HCT116 (cell line): ENCODE results near the gene ADK. TPM values are rescaled to one million over a fixed set of nuclear protein-coding genes. Genes with fewer than 3 reads are reported as not detected.

ENCODE experiments used
- ATAC-seq: fragments of 200-7000 bp; cut with Tn5 transposase; 2 replicates; pipeline ENCODE4 v1.9.1; 2020; ENCODE audit warnings: mild to moderate bottlenecking, moderate library complexity
- BruUV-seq: library from RNA; stranded (reverse); fragments of 400-500 nt; replicated peaks from 2 replicates; lab custom pipeline; 2021; lab: Mats Ljungman, UMichigan
- CTCF ChIA-PET: fragments of 300-600 bp; sonication (Branson Sonifier 250); formaldehyde crosslinking; loops from one replicate; lab custom pipeline; 2021; ENCODE audit warnings: antibody characterized with exemption; lab: Charles Lee
- POLR2A ChIA-PET: fragments of 300-600, 350-600 bp; sonication (Branson Sonifier 250); formaldehyde crosslinking; loops from one replicate; lab custom pipeline; 2021; ENCODE audit warnings: antibody characterized with exemption; lab: Charles Lee
- RAD21 ChIA-PET, 2 experiments: fragments of 300-600 bp; sonication (Branson Sonifier 250); formaldehyde crosslinking; loops; one replicate each; lab custom pipeline; 2023; ENCODE audit warnings: low total read pairs in 2 of 2; ENCODE audit not compliant: uncharacterized antibody in 2 of 2, unreplicated experiment in 2 of 2, low non-redundant PET in 1 of 2; lab: Charles Lee
- DNase-seq: peaks from one replicate; pipeline ENCODE4 v3.0.0-alpha.2; 2010; ENCODE audit warnings: low read depth, low spot score
- H2AFZ ChIP-seq: fragments of 200-600 bp; shearing (Covaris generic), sonication (generic); 2 replicates; pipeline ENCODE4 v1.6.1; 2017; ENCODE audit warnings: low read depth, mixed run types, mixed read lengths, antibody characterized with exemption, low read length; ENCODE audit not compliant: poor library complexity, severe bottlenecking
- H3K27ac ChIP-seq: 2 replicates; pipeline ENCODE4 v1.5.1; 2012; ENCODE audit warnings: low read depth, low read length
- H3K27me3 ChIP-seq: fragments of 200-600 bp; sonication (generic); 2 replicates; pipeline ENCODE4 v1.6.1; 2016; ENCODE audit warnings: mixed run types, low read length, mixed read lengths; ENCODE audit not compliant: insufficient read depth
- H3K36me3 ChIP-seq, 2 experiments: fragments of 200-500 bp in 1 of 2; fragments of 200-600 bp in 1 of 2; sonication (Bioruptor generic) in 1 of 2; sonication (generic) in 1 of 2; 2 replicates each; pipeline versions ENCODE4 v1.5.1 to v1.6.1; 2014 to 2016; ENCODE audit warnings: low read length in 2 of 2, inconsistent platforms in 1 of 2, mixed read lengths in 1 of 2, mixed run types in 1 of 2; ENCODE audit not compliant: insufficient read depth in 2 of 2, control insufficient read depth in 1 of 2
- H3K4me1 ChIP-seq, 2 experiments: fragments of 200-600 bp in 1 of 2; sonication (generic) in 1 of 2; 2 replicates each; pipeline versions ENCODE4 v1.5.1 to v1.6.1; 2012 to 2017; ENCODE audit warnings: low read length in 2 of 2, inconsistent platforms in 1 of 2, mild to moderate bottlenecking in 1 of 2, mixed read lengths in 1 of 2, mixed run types in 1 of 2, moderate library complexity in 1 of 2; ENCODE audit not compliant: insufficient read depth in 2 of 2, control insufficient read depth in 1 of 2
- H3K4me2 ChIP-seq: fragments of 200-600 bp; sonication (generic); 2 replicates; pipeline ENCODE4 v1.6.1; 2017; ENCODE audit warnings: mixed run types, low read length, mixed read lengths
- H3K4me3 ChIP-seq, 2 experiments: fragments of 200-600 bp in 1 of 2; sonication (generic) in 1 of 2; replicated peaks in 1 of 2; 2 replicates each; pipeline ENCODE4 v1.5.1; 2011 to 2016; ENCODE audit warnings: low read length in 2 of 2, control low read depth in 1 of 2, low read depth in 1 of 2, mild to moderate bottlenecking in 1 of 2, mixed read lengths in 1 of 2, mixed run types in 1 of 2
- H3K79me2 ChIP-seq: fragments of 200-600 bp; sonication (generic); 2 replicates; pipeline ENCODE4 v1.6.1; 2017; ENCODE audit warnings: mild to moderate bottlenecking, mixed run types, low read length, moderate library complexity, mixed read lengths; ENCODE audit not compliant: insufficient read depth
- H3K9ac ChIP-seq: fragments of 200-600 bp; sonication (generic); 2 replicates; pipeline ENCODE4 v1.6.1; 2016; ENCODE audit warnings: low read length, mixed read lengths
- H3K9me2 ChIP-seq: fragments of 200-600 bp; sonication (generic), shearing (Covaris generic); 2 replicates; pipeline ENCODE4 v1.6.1; 2017; ENCODE audit warnings: mixed run types, mild to moderate bottlenecking, moderate library complexity; ENCODE audit not compliant: insufficient read depth
- H3K9me3 ChIP-seq, 2 experiments: fragments of 200-500 bp in 1 of 2; fragments of 200-600 bp in 1 of 2; sonication (Bioruptor generic) in 1 of 2; sonication (generic) in 1 of 2; 2 replicates each; pipeline ENCODE4 v1.6.1; 2014 to 2017; ENCODE audit warnings: low read length in 2 of 2, mixed read lengths in 2 of 2, inconsistent platforms in 1 of 2, low read depth in 1 of 2, mild to moderate bottlenecking in 1 of 2, mixed run types in 1 of 2, moderate library complexity in 1 of 2; ENCODE audit not compliant: control insufficient read depth in 1 of 2, insufficient read depth in 1 of 2
- H4K20me1 ChIP-seq: fragments of 200-600 bp; sonication (generic), shearing (Covaris generic); 2 replicates; pipeline ENCODE4 v1.6.1; 2017; ENCODE audit warnings: mixed run types, mild to moderate bottlenecking, moderate library complexity; ENCODE audit not compliant: insufficient read depth
- CBX3 ChIP-seq: IDR thresholded peaks from 2 replicates; pipeline ENCODE4 v1.6.1; 2012; ENCODE audit warnings: low read depth
- CTCF ChIP-seq, 3 experiments: fragments of 200-600 bp in 1 of 3; sonication (generic) in 1 of 3; IDR thresholded peaks in 2 of 3; conservative IDR thresholded peaks in 1 of 3; 2 replicates each; pipeline ENCODE4 v1.5.1; 2012 to 2017; ENCODE audit warnings: low read depth in 2 of 3, low read length in 2 of 3, antibody characterized with exemption in 1 of 3, borderline replicate concordance in 1 of 3, control low read depth in 1 of 3, mild to moderate bottlenecking in 1 of 3, mixed read lengths in 1 of 3, mixed run types in 1 of 3, moderate library complexity in 1 of 3; ENCODE audit not compliant: insufficient read depth in 1 of 3
- EGR1 ChIP-seq: IDR thresholded peaks from 2 replicates; pipeline ENCODE4 v1.6.1; 2012; ENCODE audit warnings: low read depth
- ELF1 ChIP-seq: IDR thresholded peaks from 2 replicates; pipeline ENCODE4 v1.6.1; 2012; ENCODE audit warnings: low read depth, borderline replicate concordance
- JUND ChIP-seq: IDR thresholded peaks from 2 replicates; pipeline ENCODE4 v1.6.1; 2012
- POLR2AphosphoS5 ChIP-seq: IDR thresholded peaks from 2 replicates; pipeline ENCODE4 v1.6.1; 2011; ENCODE audit warnings: mild to moderate bottlenecking, low read depth, low read length, moderate library complexity
- RAD21 ChIP-seq: IDR thresholded peaks from 2 replicates; pipeline ENCODE4 v1.6.1; 2012; ENCODE audit warnings: low read depth, mild to moderate bottlenecking
- SIN3A ChIP-seq: IDR thresholded peaks from 2 replicates; pipeline ENCODE4 v1.6.1; 2012; ENCODE audit warnings: low read depth
- YY1 ChIP-seq: IDR thresholded peaks from 2 replicates; pipeline ENCODE4 v1.6.1; 2011; ENCODE audit warnings: low read length, low read depth, moderate library complexity, mild to moderate bottlenecking; ENCODE audit not compliant: insufficient replicate concordance; ENCODE audit errors: extremely low read depth
- ZFX ChIP-seq: fragments of 450-650 bp; IDR thresholded peaks from 2 replicates; pipeline ENCODE4 v1.6.1; 2017
- ZNF274 ChIP-seq: fragments of 200-500 bp; sonication (Bioruptor generic); IDR thresholded peaks from 2 replicates; pipeline ENCODE4 v1.6.1; 2014; ENCODE audit warnings: mild to moderate bottlenecking, low read depth, low read length, inconsistent platforms
- intact Hi-C: fragments of 100-400 bp; cut with micrococcal nuclease; formaldehyde crosslinking; loops from 2 replicates; pipeline ENCODE4 v1.10.0; 2022
- total RNA-seq: library from RNA; stranded (reverse); gene quantifications from one replicate; pipeline ENCODE4 v1.2.1, GENCODE V29; 2021; ENCODE audit not compliant: unreplicated experiment
- TF ChIP-seq, protein P1 (sequence below): IDR thresholded peaks from 2 replicates; pipeline ENCODE4 v1.6.1; 2012
- TF ChIP-seq, protein P2 (sequence below): IDR thresholded peaks from 2 replicates; pipeline ENCODE4 v1.6.1; 2011; ENCODE audit warnings: mild to moderate bottlenecking, low read length, moderate library complexity; ENCODE audit not compliant: insufficient replicate concordance; ENCODE audit errors: extremely low read depth

ADK gene
- total RNA-seq, 1 experiment from 2014 or later: 55.0 TPM

DNA sequence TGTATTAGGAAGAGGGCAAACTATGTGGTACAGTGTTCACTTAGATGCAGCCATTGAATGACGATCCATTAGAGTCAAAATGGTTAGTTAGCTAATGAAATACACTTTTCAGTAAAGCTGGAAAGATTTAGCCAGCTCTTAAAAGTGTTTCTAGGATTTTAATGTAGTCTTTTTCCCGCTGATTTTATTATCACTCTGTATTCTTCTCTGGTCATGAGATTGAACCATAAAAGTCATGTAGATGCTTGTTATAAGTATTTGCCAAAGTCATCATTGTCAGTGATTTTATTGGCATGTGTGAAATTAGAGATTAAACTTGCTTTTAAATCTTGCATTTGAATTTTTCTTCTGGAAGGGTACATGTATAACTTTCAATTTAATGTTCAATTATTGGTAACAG lies 93.8 kb downstream of the ADK start (continued):
- no peak for TF ChIP-seq CTCF (IDR thresholded peaks at IDR 0.05 in 2 of 3, conservative IDR thresholded peaks at IDR 0.05 in 1 of 3; ENCODE audit: borderline replicate concordance in 1 of 3, insufficient read depth in 1 of 3, low read depth in 2 of 3, low read length in 2 of 3)
- no peak for TF ChIP-seq ZNF274
- TF ChIP-seq CBX3: no peak
- no peak for TF ChIP-seq JUND
- no peak for TF ChIP-seq ZFX
- TF ChIP-seq ELF1: no peak
- no peak for TF ChIP-seq YY1
- no peak for TF ChIP-seq SIN3A
- TF ChIP-seq POLR2AphosphoS5: no peak
- TF ChIP-seq, all 23 proteins: peak for 0

DNA sequence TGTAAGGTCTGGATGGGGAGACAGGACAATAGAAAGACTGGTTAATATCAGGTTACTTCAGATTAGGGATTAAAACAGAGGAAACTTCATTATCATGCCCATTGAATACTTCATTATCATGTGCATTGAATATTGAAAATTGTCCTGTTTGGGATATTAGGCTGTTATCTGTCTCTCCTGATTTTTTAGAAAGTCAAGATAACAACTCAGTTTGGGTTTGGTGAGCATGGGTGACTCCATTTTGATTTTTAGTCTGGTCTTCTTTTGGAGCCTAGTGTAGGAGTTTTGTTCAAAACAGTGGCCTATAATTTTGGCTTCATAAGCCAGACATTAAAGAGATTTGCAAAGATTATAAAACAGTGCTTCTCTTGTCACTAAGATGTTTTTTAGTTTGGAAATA lies 95.5 kb downstream of the ADK start:
- H4K20me1 ChIP-seq: no peaks in the 10 kb centered on the region
- BruUV-seq: no TSS peak
- H2AFZ ChIP-seq: no peak overlapping the region
- H3K27ac ChIP-seq: no peak overlapping the region
- TF ChIP-seq POLR2AphosphoS5 (no peak), RAD21 (no peak), EGR1 (no peak), ZNF274 (no peak)
- TF ChIP-seq, protein P1, sequence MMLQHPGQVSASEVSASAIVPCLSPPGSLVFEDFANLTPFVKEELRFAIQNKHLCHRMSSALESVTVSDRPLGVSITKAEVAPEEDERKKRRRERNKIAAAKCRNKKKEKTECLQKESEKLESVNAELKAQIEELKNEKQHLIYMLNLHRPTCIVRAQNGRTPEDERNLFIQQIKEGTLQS: no peak
- TF ChIP-seq, protein P2, sequence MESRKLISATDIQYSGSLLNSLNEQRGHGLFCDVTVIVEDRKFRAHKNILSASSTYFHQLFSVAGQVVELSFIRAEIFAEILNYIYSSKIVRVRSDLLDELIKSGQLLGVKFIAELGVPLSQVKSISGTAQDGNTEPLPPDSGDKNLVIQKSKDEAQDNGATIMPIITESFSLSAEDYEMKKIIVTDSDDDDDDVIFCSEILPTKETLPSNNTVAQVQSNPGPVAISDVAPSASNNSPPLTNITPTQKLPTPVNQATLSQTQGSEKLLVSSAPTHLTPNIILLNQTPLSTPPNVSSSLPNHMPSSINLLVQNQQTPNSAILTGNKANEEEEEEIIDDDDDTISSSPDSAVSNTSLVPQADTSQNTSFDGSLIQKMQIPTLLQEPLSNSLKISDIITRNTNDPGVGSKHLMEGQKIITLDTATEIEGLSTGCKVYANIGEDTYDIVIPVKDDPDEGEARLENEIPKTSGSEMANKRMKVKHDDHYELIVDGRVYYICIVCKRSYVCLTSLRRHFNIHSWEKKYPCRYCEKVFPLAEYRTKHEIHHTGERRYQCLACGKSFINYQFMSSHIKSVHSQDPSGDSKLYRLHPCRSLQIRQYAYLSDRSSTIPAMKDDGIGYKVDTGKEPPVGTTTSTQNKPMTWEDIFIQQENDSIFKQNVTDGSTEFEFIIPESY: no peak
- TF ChIP-seq, all 23 proteins: peak for 0
- Histone ChIP-seq H3K9me3 (no peaks in the 10 kb centered on the region), H3K9me2 (no peaks in the 10 kb centered on the region), H3K79me2 (peaks cover 5% of the 10 kb centered on the region; the same call in 1 of the 2 replicates), H3K27me3 (no peaks in the 10 kb centered on the region), H3K9ac (no peak overlapping the region), H3K4me3 (no peak overlapping the region), H3K4me2 (no peak overlapping the region), H3K36me3 (peaks cover 0 to 3% of the 10 kb centered on the region in 2 experiments; a peak in 1 of 4 replicates), H3K4me1 (no peaks in the 10 kb centered on the region)
- POLR2A ChIA-PET: interaction anchor here (0.7 kb wide), 1 partner anchor 40 kb away, joined by 4 read pairs; no protein-coding TSS in a partner anchor
- ATAC-seq: no peak
- no peak for DNase-seq
- intact Hi-C loops: no loop called here
- CTCF ChIA-PET: no interaction called here
- RAD21 ChIA-PET: no interaction called here
